Body of pancreas (tissue), 4 donors: ENCODE data around the gene CHST13. TPM values are rescaled to one million over a fixed set of nuclear protein-coding genes. Genes with fewer than 3 reads are reported as not detected.

ENCODE experiments used
- ATAC-seq: fragments of 150-250 bp; one replicate; pipeline ENCODE4 v1.9.1; 2016
- DNase-seq, 4 donors: peaks; one replicate each; pipeline ENCODE4 v3.0.0-alpha.2; 2019
- H3K27ac ChIP-seq, 4 donors: fragments of 200-600 bp; sonication (generic); 1 replicate in 3 of 4; 2 replicates in 1 of 4; pipeline versions ENCODE4 v1.5.1 to v1.6.1; 2016 to 2019; ENCODE audit warnings: mild to moderate bottlenecking in 1 of 4, mixed read lengths in 1 of 4, moderate library complexity in 1 of 4
- H3K27me3 ChIP-seq, 2 donors: fragments of 200-600 bp; sonication (generic); one replicate each; pipeline ENCODE4 v1.6.0; 2016; ENCODE audit warnings: mild to moderate bottlenecking in 1 of 2
- H3K36me3 ChIP-seq, 2 donors: fragments of 200-600 bp; sonication (generic); replicated peaks in 1 of 2; 2 replicates each; pipeline ENCODE4 v1.5.1; 2016; ENCODE audit warnings: low read depth in 2 of 2; ENCODE audit not compliant: insufficient read depth in 1 of 2
- H3K4me1 ChIP-seq: fragments of 200-600 bp; sonication (generic); one replicate; pipeline ENCODE4 v1.6.0; 2016
- H3K4me3 ChIP-seq, 2 donors: fragments of 200-600 bp; sonication (generic); 1 replicate in 1 of 2; 2 replicates in 1 of 2; pipeline ENCODE4 v1.5.1; 2016 to 2019
- H3K9me3 ChIP-seq, 3 donors: fragments of 200-600 bp; sonication (generic); 1 replicate in 2 of 3; 2 replicates in 1 of 3; pipeline ENCODE4 v1.5.1; 2016
- CTCF ChIP-seq, 7 experiments: fragments of 450-650 bp in 4 of 7; fragments of 200-600 bp in 3 of 7; sonication (generic) in 3 of 7; IDR thresholded peaks; one replicate each; pipeline ENCODE4 v1.5.1; 2016 to 2019; ENCODE audit warnings: antibody characterized with exemption in 7 of 7
- POLR2A ChIP-seq, 3 donors: fragments of 450-650 bp; IDR thresholded peaks; one replicate each; pipeline ENCODE4 v1.6.1; 2016; ENCODE audit warnings: antibody characterized with exemption in 3 of 3, mild to moderate bottlenecking in 2 of 3
- WGBS, 2 donors: methylation state at CpG; one replicate each; pipeline ENCODE4 v1.1.5; 2017; 5-methylcytosine and 5-hydroxymethylcytosine counted together
- intact Hi-C: fragments of 100-400 bp; cut with DNase I; formaldehyde crosslinking; loops from one replicate; pipeline ENCODE4 v1.15.1; 2023
- total RNA-seq, 2 donors: library from RNA; depleted of rRNA; stranded (reverse); fragments of >200 nt; gene quantifications; one replicate each; pipeline ENCODE4 v1.1.0, GENCODE V29; 2016

Gene CHST13
- total RNA-seq, 2 donors from 2014 or later: 2.3 TPM; not detected in 1

- Histone ChIP-seq H3K9me3 (no peaks in the 10 kb centered on the region), H3K27ac (peak overlapping the region; percentile 74 to 95 (median 92)), H3K4me3 (peak overlapping the region; percentile 0 to 9), H3K36me3 (no peaks in the 10 kb centered on the region), H3K27me3 (no peaks in the 10 kb centered on the region), H3K4me1 (peaks cover 32% of the 10 kb centered on the region)
- DNase-seq: peak; percentile 69 to 75 (median 72)
- TF ChIP-seq POLR2A (IDR thresholded peaks at IDR 0.05) (peak; percentile 20 to 87 (median 77)), CTCF (IDR thresholded peaks at IDR 0.05) (peak in 1 of 7 experiments; percentile 20)
- ATAC-seq: peak; percentile 34
- intact Hi-C loops: no loop called here
- WGBS, 2 donors: 10 to 24% methylated on average over 34 to 53 of the region's 66 CpGs
These were observed 47.5 kb upstream of the CHST13 start for GRCh38 chr3:126476166-126477060.

GRCh38 chr3:126477061-126477380 is 46.9 kb upstream of the CHST13 start:
- Histone ChIP-seq H3K4me1 (peaks cover 27% of the 10 kb centered on the region), H3K9me3 (no peaks in the 10 kb centered on the region), H3K27me3 (no peaks in the 10 kb centered on the region), H3K36me3 (no peaks in the 10 kb centered on the region), H3K4me3 (no peak overlapping the region), H3K27ac (peak overlapping the region in 2 of 4 donors; percentile 74 to 94)
- 57 to 64% methylated on average over 4 of the region's 4 CpGs for WGBS, 2 donors
- intact Hi-C loops: no loop called here
- no peak for TF ChIP-seq CTCF (IDR thresholded peaks at IDR 0.05)
- ATAC-seq: no peak
- DNase-seq: no peak

- H3K4me3 ChIP-seq: no peak overlapping the region
- no peak for TF ChIP-seq CTCF (IDR thresholded peaks at IDR 0.05)
- TF ChIP-seq POLR2A (IDR thresholded peaks at IDR 0.05): no peak
- no peaks in the 10 kb centered on the region for H3K36me3 ChIP-seq
- intact Hi-C loops: no loop called here
- H3K9me3 ChIP-seq: no peaks in the 10 kb centered on the region
- WGBS, 2 donors: 87 to 91% methylated on average over 14 of the region's 14 CpGs
- ATAC-seq (no peak), DNase-seq (no peak)
- H3K27ac ChIP-seq: no peak overlapping the region
- H3K27me3 ChIP-seq: no peaks in the 10 kb centered on the region
- peaks cover 10% of the 10 kb centered on the region for H3K4me1 ChIP-seq
These were observed 45.2 kb upstream of the CHST13 start for GRCh38 chr3:126478581-126479310.

GRCh38 chr3:126479642-126480041 is 44.3 kb upstream of the CHST13 start:
- no peak for TF ChIP-seq CTCF (IDR thresholded peaks at IDR 0.05)
- no peak for TF ChIP-seq POLR2A (IDR thresholded peaks at IDR 0.05)
- no peak for DNase-seq
- no peaks in the 10 kb centered on the region for H3K27me3 ChIP-seq
- H3K36me3 ChIP-seq: no peaks in the 10 kb centered on the region
- peaks cover under 1% of the 10 kb centered on the region for H3K4me1 ChIP-seq
- ATAC-seq: no peak
- no peaks in the 10 kb centered on the region for H3K9me3 ChIP-seq
- no peak overlapping the region for H3K4me3 ChIP-seq
- no peak overlapping the region for H3K27ac ChIP-seq
- intact Hi-C loops: no loop called here
- 92 to 100% methylated on average over 1 of the region's 1 CpG for WGBS, 2 donors
